ENCODE measurements around the gene ASAP2.
A peak's percentile ranks its signal among the peaks of the same experiment; 100 is the strongest.

ASAP2 gene

DNA sequence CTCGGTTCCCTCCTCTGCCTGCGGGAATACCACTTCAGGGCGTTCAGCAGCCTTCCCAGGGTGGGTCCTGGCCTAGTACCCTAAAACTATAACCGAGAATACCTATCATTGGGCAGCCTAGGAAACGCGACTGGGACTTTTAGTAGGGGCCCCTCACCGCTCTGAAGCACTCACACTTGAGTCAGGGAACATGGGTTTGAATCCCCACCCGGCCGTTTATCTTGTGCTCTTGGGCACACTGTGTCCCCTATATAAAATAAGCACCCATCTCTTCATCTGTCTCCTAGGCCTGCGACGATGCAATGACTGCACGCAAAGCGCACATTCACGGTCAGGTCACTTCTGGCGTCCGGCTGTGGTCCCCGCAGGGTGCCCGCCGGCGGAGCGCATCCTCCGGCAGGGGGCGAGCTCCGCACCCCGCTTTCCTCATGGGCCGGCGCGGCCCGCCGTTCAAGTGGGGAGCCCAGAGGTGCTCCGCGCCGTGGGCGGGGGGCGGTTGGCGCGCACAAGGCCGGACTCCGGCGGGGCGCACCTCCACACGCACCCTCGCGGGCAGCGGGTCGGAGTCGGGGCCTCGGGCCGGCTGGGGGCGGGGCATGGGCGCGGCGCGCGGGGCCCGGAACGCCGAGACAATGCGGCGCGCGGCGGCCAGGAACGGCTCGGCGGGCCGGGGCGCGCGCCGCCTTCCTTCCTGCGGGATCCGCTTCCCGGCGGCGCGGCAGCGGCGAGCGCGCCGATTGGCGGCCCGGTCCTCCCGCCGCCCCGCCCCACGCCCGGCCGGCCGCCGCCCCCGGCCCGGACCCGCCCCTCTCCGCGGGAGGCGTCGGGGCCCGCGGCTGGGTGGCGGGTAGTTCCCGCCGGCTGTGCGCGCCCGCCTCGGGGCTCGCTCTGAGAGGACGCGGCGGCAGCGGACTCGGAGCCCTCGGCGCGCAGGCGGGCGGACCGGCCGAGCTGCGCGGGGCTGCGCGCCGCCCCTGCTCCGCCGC is at the start of gene ASAP2:
ASAP2 (plus strand) TSS at position 850 of the 986 bp plus-strand sequence. CDS start 293 bp downstream, outside the sequence.
- DNase-seq (ENCODE audit: low read depth) = peak; percentile 79

DNA sequence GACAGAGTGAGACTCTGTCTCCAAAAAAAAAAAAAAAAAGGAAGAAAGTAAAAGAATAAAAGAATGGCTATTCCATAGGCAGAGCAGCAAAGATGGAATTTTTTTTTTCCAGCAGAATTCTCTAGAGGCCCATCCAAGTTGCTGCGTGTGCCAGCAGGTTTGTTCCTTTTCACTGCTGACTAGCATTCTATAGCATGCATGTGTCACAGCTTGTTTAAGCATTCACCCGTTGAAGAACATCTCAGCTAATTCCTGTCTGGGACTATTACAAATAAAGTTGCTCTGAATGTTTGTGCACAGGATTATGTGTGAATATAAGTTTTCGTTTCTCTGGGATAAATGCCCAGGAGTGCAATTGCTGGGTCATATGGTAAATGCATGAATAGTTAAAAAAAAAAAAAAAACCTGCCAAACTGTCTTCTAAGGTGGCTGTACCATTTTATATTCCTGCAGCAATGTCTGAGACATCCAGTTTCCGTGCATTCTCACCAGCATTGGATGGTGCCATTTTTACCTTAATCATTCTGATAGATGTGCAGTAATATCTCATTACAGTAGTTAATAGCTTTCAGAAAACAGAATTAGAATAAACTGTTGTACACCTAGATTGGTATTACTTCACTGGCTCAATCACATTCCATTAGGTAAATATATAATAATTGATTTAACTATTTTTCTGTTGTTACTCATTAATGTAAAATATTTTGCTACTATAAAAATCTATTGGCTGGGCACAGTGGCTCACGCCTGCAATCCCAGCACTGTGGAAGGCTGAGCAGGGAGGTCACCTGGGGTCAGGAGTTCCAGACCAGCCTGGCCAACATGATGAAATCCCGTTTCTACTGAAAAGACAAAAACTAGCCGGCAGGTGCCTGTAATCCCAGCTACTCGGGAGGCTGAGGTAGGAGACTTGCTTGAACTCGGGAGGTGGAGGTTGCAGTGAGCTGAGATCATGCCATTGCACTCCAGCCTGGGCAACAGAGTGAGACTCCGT is 47.5 kb upstream of the ASAP2 start:
- no peak for DNase-seq (ENCODE audit: low read depth)

DNA sequence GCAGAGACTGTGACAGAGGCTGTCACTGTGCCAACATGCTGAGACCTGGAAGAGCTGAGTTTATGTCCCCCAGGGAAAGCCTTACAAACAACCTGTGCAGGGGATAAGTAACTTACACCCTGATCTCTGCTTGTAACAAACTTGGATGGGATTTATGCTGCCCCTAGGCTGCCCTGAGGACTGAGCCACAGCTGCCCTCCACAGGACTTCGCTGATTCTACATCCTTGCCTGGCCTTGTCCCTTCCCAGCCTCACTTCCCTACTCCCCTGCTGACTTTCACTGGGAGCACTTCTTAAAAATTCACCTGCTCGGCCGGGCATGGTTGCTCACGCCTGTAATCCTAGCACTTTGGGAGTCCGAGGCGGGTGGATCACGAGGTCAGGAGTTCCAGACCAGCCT is 45.9 kb upstream of the ASAP2 start:
- no peak for DNase-seq (ENCODE audit: low read depth)

DNA sequence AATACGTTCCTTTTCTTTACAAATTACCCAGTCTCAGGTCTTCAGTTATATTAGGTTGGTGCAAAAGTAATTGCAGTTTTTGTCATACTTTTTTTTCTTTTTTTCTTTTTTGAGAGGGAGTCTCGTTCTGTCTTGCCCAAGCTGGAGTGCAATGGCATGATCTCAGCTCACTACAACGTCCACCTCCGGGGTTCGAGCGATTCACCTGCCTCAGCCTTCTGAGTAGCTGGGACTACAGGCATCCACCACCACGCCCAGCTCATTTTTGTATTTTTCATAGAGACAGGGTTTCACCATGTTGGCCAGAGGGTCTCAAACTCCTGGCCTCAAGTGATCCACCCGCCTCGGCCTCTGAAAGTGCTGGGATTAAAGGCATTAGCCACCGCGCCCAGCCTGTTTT is 43.8 kb upstream of the ASAP2 start:
- no peak for DNase-seq (ENCODE audit: low read depth)

DNA sequence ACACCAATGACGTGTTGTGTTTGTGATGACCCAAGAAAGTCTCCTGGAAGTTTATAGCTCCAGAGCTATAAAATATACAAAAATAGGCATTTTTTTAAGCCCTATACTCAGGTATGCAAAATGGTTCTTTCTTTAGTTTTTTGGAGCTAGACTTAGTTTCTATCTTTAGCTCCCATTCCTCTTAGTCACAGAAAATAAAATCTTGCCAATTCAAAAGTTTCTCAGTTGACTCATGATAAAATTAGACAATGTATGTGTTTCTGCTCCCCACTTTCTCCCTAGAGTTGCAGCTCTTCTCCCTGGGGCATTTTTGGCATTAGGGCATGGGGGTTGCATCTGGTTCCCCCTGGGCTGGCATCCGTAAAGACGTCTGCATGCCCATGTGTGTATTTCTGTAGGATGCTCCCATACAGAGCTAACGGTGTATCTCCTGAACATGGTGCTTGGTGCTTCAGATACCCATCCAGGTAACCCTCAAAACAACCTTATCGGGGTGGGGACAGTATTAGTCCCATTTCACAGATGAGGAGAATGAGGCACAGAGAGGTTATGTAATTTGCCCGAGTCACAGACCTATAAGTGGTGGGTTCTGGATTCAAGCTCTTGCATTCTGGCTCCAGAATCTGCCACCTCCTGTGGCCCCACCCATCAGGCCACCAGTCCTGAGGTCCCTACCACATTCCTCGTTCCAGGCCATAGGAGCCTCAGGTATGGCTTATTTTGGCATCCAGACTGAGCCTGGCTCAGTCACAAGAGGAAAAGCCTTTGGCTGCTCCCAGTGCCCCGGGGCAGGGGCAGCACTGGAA is 43.1 kb upstream of the ASAP2 start:
- peak; percentile 91 for DNase-seq (ENCODE audit: low read depth)

DNA sequence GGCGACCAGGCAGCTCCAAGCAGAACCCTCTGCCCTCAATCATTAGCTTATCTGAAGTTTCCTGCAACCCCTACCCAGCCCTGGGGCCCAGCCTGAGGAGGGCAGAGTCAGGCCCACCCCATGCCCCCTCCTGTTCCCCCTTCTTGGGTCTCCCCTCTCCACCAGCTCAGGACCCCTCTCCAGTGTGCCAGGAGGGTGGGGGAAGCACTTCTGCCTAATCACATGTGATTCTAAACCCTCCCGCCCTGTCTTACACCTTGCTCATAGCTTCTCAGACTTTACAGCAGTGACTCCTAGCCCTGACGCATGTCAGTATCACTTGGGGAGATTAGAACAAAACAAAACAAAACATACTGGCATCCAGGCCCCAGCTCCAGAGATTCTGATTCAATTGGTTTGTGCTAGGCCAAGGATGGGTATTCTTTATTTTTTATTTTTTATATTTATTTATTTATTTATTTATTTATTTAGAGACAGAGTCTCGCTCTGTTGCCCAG is 42.5 kb upstream of the ASAP2 start:
- no peak for DNase-seq (ENCODE audit: low read depth)

DNA sequence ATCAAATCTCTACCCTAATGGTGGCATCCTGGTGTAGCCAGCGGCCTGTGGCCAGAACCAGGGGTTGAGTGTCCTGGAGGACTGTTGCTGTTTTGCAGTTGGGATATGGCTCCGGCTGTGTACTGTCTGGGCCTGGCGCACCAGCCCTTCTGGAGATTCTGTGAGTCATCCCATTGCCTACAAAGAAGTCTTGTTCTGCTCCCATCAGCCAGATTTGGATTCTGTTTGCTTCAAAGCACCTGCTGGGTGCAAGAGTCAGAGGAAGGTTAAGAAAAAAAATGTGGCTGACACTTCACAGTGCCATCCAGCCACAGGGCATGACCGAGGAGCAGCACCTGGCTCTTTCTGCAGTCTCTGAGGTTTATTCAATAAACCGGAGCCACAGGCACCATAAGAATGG is 41.0 kb upstream of the ASAP2 start:
- peak; percentile 51 for DNase-seq (ENCODE audit: low read depth)

DNA sequence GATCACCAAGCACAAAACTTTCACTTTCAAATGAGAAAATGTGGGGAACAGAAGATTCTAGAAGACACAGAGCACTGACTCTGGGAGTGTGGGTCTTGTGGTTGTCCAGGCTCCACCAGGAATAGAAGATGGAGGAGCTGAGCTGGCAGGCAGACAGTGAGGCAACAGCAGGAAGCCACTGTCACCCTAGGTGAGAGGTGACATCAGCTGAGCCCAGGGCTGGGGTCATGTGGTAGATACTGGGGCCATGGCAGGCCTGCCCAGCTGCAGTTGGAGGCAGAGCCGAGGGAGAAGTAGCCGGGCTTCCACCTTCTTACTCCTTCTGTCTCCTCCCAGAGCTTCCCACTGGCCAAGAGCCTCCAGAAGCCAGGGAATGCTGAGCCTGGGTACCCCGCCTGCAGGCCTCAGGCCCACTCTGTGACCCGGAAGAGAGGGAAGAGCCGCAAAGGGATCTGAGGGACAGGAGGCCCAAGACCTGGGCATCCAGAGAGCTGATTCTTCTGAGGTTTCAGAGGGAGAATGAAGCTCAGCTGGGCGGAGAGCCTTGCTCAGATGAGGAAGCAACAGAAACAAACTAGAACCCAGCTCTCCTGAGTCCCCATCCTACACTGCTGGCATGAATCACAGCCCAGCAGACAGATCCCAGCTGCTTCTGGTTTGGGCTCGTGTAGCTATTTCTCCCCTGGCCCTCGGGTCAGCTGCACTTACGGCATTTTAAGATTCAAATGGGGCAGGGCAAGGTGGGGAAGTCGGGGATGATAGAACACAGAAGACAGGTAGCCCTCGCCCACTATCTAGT is 39.8 kb upstream of the ASAP2 start:
- DNase-seq (ENCODE audit: low read depth) = no peak

DNA sequence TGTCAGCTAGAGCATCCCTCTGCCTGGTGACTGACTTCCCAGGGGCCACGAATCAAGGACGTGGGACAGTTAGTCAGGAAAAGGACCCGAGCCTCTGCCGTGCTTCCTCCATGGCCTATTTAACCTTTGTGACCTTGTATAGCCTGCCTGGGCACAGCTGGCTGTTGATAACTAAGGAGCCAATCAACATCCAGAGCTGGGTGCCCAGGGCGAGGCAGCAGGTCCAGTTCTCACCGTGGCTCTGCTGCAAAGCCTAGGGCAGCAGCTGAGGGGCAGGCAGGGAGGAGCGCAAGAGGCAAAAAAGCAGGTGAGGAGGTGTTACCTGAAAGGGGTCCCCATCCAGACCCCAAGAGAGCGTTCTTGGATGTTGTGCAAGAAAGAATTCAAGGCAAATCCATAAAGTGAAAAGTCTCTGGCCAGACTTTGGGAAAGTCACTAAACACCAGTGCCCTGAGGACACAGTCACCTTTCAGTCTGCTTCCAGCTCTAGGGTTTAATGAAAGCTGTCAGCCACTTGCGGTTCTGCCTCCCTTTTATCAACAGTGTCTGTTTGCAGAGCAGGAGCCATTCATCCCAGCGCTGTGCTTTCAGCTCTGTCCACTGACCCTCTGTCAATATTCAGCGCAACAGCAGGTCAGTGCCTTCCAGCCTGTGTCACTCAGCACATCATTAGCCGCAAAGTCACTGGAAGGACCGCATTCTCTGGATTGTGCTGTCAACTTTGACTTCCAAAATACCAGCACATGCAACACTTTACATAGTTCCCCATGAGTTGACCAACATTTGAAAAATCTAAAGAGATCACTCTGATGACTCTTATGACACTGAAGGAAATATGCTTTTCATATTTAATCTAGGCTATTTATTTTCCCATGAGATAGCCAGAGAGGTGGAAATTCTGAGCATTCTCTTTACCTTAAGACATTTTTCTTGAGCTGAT is 38.6 kb upstream of the ASAP2 start:
- DNase-seq (ENCODE audit: low read depth) = no peak

DNA sequence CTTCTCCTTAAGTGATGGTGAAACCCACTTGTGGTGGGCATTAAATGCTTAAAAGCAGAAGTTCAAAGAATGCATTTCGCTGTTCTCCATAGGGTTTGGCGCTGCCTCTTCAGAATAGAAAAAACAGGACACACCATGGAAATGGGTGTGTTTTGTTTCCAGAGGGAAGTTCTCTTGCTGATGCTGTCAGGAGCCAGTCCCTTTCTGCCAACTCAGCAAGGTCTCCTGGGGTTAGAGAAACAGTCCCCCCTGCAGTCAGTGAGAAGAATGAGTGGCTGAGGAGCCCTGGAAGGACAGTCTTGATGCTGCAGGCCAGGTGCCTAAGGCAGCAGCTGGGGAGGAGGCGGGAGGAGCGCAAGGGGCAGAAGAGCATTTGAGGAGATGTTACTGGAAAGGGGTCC is 37.8 kb upstream of the ASAP2 start:
- no peak for DNase-seq (ENCODE audit: low read depth)

DNA sequence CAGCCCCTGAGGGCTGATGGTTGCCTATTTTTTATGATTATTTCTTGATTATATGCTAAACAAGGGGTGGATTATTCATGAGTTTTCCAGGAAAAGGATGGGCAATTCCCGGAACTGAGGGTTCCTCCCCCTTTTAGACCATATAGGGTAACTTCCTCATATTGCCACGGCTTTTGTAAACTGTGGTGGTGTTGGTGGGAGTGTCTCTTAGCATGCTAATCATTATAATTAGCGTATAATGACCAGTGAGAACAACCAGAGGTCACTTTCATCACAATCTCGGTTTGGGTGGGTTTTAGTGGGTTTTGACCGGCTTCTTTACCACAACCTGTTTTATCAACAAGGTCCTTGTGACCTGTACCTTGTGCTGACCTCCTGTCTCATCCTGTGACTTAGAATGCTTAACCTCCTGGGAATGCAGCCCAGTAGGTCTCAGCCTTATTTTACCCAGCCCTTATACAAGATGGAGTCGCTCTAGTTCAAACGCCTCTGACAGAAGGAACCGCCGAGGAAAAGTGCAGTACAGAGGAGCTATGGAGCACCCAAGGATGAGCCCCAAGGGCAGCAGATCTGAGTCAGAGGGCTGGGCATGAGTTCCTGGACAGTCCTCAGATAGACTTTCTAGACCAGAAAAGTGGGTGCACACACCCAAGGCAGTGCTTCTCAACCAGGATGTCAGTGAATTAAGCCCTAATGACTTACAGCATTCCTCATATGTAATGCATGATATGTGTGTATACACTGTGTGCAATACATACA is 37.1 kb upstream of the ASAP2 start:
- no peak for DNase-seq (ENCODE audit: low read depth)

DNA sequence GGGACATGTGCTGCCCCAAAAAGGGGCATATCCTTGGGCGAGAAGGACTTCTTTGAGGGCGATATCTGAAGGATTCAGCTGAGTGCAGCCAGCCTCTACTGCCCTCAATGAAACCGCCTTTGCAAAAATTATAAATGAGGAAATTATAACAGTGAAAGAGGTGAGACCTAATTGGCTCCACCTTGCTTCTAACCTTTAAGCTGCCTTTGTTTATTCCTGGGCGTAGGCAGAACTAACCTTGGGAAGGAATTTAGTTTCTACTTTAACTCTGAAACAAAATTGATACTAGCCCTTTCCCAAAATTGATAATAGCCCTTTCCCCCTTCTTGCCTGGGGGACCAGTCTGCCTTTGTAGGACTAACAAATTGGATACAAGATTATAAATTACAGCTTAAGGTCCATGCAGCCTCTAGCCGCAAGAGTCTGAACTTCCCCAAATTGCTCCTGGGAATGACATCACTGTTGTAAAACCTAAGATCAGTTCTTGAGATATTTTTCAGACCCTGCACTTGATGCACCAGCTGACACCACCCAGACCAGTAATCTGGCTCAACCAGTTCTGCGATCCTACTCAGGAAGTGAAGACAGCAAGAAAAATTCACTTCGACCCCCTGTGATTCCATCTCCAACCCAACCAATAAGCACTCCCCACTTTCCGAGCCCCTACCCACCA is 36.0 kb upstream of the ASAP2 start:
- no peak for DNase-seq (ENCODE audit: low read depth)

DNA sequence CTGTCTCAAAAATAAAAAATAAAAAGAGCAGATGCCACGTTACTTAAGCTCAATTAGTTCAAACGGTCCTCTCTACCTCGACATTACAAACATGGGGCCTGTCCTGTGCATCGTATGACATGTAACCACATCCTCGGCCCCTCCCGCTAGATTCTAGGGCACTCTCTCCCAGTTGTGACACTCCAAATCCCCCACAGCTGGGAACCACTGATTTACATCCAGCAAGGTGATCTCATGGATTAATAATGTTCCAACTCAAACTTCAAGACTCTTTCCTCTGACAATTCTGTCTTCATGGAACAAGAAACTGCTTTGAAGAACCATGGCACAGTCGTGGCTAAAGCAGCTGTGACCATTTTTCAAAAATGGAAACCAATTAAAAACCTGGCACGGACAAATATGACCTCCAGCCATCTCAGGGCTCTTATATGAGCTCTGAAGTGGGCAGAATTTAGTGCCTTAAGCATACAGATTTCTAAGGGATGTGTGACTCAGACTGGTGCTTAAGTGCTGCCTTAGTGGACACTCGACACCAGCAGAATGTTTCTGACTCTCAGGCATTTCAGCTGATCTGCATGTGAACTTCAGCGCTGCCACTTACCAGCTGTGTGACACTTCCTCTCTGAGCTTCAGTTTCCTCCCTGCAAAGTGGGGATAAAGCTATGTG is 31.7 kb upstream of the ASAP2 start:
- peak; percentile 96 for DNase-seq (ENCODE audit: low read depth)

DNA sequence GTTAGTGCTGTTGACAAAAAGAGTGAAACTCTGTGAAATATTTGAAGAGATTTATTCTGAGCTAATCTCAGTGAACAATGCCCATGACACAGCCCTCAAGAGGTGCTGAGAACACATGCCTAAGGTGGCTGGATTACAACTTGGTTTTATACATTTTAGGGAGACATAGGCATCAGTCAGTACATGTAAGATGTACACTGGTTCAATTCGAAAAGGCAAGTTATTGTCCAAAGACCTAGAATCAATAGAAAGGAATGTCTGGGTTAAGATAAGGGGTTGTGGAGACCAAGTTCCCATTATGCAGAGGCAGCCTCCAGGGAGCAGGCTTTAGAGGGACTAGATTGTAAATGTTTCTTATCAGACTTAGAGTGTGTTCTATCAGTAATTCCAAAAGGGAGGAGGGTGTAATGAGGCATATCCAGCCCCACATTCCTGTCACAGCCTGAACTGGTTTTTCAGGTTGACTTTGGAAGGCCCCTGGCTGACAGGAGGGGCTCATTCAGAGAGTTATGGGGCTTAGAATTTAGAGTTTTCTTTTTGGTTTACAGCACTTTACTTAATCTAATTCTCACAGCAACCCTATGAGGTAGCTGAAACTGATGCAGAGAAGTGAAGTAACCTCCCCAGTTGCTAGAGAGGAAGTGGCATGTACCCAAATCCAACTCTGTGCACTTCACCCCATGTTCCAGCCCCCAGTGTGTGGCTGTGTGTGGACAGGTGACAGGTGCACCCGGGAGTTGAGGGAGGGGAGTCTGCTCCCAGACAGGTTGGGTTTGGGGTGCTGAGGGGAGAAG is 28.3 kb upstream of the ASAP2 start:
- no peak for DNase-seq (ENCODE audit: low read depth)

DNA sequence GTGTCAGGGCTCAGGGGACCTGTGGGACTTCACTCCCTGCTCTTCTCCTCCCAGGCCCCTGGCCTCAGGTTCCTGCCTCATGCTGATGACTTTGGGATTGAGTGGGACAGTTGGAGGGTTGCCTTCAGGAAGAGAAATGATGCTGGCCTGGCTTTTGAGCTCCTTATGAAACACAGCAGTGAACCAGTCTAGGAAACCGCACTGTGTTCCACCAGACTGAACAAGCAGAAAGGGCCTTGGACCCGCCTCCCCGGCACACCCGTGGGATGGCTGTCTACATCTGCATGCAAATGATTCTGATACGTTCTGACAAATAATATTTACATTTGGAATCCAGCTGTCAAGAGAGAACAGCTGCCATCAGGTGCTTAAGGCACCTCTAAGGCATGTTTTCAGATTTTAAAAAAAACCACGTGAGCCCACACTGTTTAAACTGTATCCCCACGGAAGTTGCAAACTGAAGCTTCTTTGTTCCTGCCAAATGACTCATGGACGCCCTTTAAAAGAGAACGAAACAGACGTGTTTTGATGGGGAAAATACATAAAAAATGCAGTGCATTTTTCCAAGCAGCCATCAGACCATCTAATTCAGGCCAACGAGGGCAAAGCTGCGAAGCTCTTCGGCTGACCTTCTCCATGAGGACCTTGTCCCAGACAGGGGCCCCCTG is 27.6 kb upstream of the ASAP2 start:
- DNase-seq (ENCODE audit: low read depth) = peak; percentile 88

DNA sequence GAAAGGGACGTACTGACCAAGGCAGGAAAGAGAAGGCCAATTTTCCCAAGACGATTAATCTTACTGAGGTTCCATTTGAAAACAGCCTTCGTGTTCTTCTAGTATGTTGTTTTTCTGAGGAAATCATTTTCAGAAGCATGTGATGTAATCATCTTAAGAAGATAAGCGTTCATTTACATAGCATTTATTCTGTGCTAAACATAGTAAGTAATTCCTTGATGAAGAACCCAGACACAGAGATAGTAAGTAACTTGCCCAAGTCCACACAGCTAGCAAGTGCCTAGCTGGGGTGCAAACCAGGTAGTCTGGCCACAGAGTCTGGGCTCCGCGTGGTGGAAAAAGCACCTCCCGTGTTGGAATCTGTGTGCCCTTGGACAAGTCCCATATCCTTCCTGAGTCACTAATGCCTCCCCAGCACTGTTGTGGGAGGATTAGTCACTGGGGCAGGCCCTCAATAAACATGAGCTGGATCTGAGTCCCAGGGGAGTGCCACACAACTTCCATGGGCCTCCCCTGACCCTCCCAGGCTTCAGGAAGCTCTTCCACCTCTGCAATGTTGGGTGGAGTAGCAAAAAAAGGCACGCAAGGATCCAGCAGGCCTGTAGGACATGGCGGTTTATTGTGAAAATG is 26.9 kb upstream of the ASAP2 start:
- peak; percentile 87 for DNase-seq (ENCODE audit: low read depth)

Measured in EH (cell line).